Stomach smooth muscle (tissue), 2 donors: ENCODE data around the gene KLF1.

Experiments
- H3K27ac ChIP-seq: one replicate; pipeline ENCODE4 v1.7.0; 2013; ENCODE audit warnings: mild to moderate bottlenecking, low read length, inconsistent platforms
- H3K27me3 ChIP-seq, 2 donors: one replicate each; pipeline ENCODE4 v1.7.0; 2013; ENCODE audit warnings: low read length in 2 of 2; ENCODE audit not compliant: insufficient read depth in 2 of 2, control insufficient read depth in 1 of 2
- H3K36me3 ChIP-seq, 2 donors: one replicate each; pipeline ENCODE4 v1.7.0; 2013; ENCODE audit warnings: low read length in 2 of 2; ENCODE audit not compliant: control insufficient read depth in 2 of 2, insufficient read depth in 2 of 2
- H3K4me1 ChIP-seq: one replicate; pipeline ENCODE4 v1.7.0; 2013; ENCODE audit warnings: low read length; ENCODE audit not compliant: control insufficient read depth, insufficient read depth
- H3K4me3 ChIP-seq, 2 donors: one replicate each; pipeline ENCODE4 v1.7.0; 2013; ENCODE audit warnings: low read length in 2 of 2
- H3K9ac ChIP-seq, 2 donors: one replicate each; pipeline ENCODE4 v1.7.0; 2013; ENCODE audit warnings: low read length in 2 of 2, mild to moderate bottlenecking in 1 of 2
- H3K9me3 ChIP-seq, 2 donors: one replicate each; pipeline ENCODE4 v1.7.0; 2013; ENCODE audit warnings: low read length in 2 of 2; ENCODE audit not compliant: control insufficient read depth in 2 of 2
- donor health status: healthy.
- donor health status: Pancreatic carcinoma.

KLF1 gene

GRCh38 chr19:12843999-12844732 is 42.8 kb downstream of the KLF1 start:
- Histone ChIP-seq H3K4me3 (no peak overlapping the region), H3K27me3 (peaks cover 49 to 50% of the 10 kb centered on the region in 2 donors), H3K4me1 (peaks cover 16% of the 10 kb centered on the region), H3K27ac (no peak overlapping the region), H3K9ac (no peak overlapping the region), H3K9me3 (no peaks in the 10 kb centered on the region), H3K36me3 (no peaks in the 10 kb centered on the region)

DNA sequence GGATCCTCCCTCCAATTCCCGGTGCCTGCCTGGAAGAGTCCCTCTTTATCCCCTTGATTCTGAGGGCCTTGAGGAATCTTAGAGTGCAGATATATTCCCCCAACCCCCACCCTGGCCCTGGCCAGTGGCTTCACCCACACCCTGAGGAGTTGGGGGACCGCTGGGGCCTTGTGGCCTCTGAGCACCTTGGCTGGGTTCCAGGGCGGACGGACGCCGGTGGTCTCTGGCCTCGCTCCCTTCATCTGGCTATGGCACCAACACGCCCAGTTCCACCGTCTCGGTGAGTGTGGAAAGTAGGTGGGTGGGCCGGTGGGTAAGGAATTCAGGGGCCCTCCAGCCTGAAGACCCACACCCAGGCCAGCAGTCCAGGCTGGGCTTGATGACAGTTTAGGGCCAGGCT is 43.7 kb downstream of the KLF1 start:
- H3K27ac ChIP-seq: no peak overlapping the region
- peaks cover 52 to 57% of the 10 kb centered on the region in 2 donors for H3K27me3 ChIP-seq
- H3K36me3 ChIP-seq: no peaks in the 10 kb centered on the region
- no peak overlapping the region for H3K4me3 ChIP-seq
- no peaks in the 10 kb centered on the region for H3K9me3 ChIP-seq
- H3K9ac ChIP-seq: no peak overlapping the region
- peaks cover 16% of the 10 kb centered on the region for H3K4me1 ChIP-seq

GRCh38 chr19:12842511-12842910 is 44.5 kb downstream of the KLF1 start:
- Histone ChIP-seq H3K4me1 (peaks cover 15% of the 10 kb centered on the region), H3K4me3 (no peak overlapping the region), H3K27ac (no peak overlapping the region), H3K36me3 (no peaks in the 10 kb centered on the region), H3K9me3 (no peaks in the 10 kb centered on the region), H3K27me3 (peaks cover 58 to 65% of the 10 kb centered on the region in 2 donors), H3K9ac (no peak overlapping the region)

- no peak overlapping the region for H3K9ac ChIP-seq
- peaks cover 10% of the 10 kb centered on the region for H3K4me1 ChIP-seq
- no peak overlapping the region for H3K27ac ChIP-seq
- H3K27me3 ChIP-seq: peaks cover 66 to 73% of the 10 kb centered on the region in 2 donors
- H3K9me3 ChIP-seq: no peaks in the 10 kb centered on the region
- peak overlapping the region in 1 of 2 donors; percentile 40 for H3K4me3 ChIP-seq
- no peaks in the 10 kb centered on the region for H3K36me3 ChIP-seq
Observed at GRCh38 chr19:12841094-12841493, 45.9 kb downstream of the KLF1 start.

- Histone ChIP-seq H3K36me3 (no peaks in the 10 kb centered on the region), H3K9me3 (no peaks in the 10 kb centered on the region), H3K9ac (no peak overlapping the region), H3K27me3 (peaks cover 72 to 80% of the 10 kb centered on the region in 2 donors), H3K27ac (no peak overlapping the region), H3K4me1 (peaks cover 10% of the 10 kb centered on the region), H3K4me3 (no peak overlapping the region)
Observed at GRCh38 chr19:12840091-12841079, 46.6 kb downstream of the KLF1 start.

- Histone ChIP-seq H3K4me1 (peaks cover 13% of the 10 kb centered on the region), H3K4me3 (no peak overlapping the region), H3K9ac (no peak overlapping the region), H3K27ac (no peak overlapping the region), H3K36me3 (no peaks in the 10 kb centered on the region), H3K9me3 (no peaks in the 10 kb centered on the region), H3K27me3 (peaks cover 81 to 89% of the 10 kb centered on the region in 2 donors)
Observed at GRCh38 chr19:12838886-12839756, 47.9 kb downstream of the KLF1 start.

DNA sequence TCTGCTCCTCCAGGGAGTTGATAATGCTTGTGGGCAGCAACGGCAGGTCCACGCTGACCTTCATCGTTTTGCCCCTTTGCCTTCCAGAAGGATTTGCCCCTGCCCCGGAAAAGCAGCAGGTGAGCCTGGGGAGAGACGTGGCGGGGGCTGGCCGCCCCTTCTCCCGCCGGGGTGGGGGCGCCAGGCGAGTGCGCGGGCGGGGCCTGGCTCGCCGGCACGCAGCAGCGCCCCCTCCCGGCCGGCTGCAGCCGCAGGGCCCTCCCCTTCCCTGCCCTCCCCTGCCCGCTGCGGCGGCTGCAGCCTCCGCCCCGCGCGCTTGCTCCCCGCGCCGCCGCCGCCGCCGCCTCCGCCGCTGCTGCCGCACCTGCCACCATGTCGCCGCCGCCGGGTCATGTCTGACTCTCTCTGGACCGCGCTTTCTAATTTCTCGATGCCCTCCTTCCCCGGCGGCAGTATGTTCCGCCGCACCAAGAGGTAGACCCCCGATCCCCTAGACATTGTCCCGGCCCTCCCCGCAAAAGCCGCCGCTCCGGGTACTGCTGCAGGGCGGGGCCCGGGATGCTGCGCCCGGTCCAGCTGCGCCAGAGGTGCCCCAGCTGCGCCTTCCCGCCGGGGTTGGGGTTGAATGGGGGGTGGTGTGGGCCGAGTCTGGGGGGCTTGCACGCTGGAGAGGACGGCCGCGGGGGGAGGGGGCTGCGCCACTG is 48.7 kb downstream of the KLF1 start, which contains the start of gene MAST1:
Gene MAST1 (plus strand): TSS at position 334 of the 704 bp plus-strand sequence. CDS start 58 bp downstream, at position 392.
- Histone ChIP-seq H3K9me3 (no peaks in the 10 kb centered on the region), H3K27ac (no peak within 1 kb of the TSS), H3K4me1 (peaks cover 18% of the 10 kb centered on the region), H3K9ac (no peak within 1 kb of the TSS), H3K27me3 (peaks cover 75 to 86% of the 10 kb centered on the region in 2 donors), H3K4me3 (peak within 1 kb of the TSS in 1 of 2 donors; percentile 52), H3K36me3 (no peaks in the 10 kb centered on the region)

DNA sequence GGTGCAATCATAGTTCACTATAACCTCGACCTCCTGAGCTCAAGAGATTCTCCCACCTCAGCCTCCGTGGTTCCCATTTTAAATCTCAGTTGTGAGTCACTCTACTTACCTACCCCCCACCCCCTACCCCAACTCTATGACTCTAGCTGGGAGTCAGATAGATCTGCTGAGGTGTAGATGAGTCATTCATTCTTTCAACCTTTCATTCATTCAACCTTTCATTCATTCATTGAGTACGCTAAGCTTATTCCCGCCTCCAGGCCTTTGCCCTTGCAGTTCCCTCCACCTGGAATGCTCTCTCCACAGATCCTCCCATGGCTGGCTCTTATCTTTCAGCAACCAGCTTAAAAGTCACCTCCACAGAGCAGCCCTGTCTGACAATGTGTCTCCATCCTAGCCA is 49.8 kb downstream of the KLF1 start:
- H3K4me3 ChIP-seq: no peak overlapping the region
- no peaks in the 10 kb centered on the region for H3K36me3 ChIP-seq
- no peak overlapping the region for H3K9ac ChIP-seq
- peaks cover 78 to 91% of the 10 kb centered on the region in 2 donors for H3K27me3 ChIP-seq
- no peak overlapping the region for H3K27ac ChIP-seq
- H3K9me3 ChIP-seq: no peaks in the 10 kb centered on the region
- H3K4me1 ChIP-seq: peaks cover 25% of the 10 kb centered on the region

DNA sequence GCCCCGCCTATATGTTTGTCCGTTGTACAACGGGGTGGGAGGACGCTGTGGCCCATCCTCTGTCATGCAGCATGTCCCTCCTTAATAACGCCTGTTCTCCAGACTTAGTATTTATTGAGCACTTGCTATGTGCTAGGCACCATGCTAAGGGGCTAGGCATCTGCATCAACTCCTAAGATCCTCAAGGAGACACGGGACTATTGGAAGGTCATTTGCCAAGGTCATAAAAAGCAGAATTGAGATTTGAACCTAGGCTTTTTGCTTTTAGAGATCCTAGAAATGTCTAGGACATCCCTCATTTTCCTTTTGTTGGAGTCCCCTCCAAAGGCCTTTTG is 50.5 kb downstream of the KLF1 start:
- Histone ChIP-seq H3K36me3 (no peaks in the 10 kb centered on the region), H3K4me3 (no peak overlapping the region), H3K27me3 (peaks cover 79 to 92% of the 10 kb centered on the region in 2 donors), H3K9ac (no peak overlapping the region), H3K4me1 (peaks cover 25% of the 10 kb centered on the region), H3K9me3 (no peaks in the 10 kb centered on the region), H3K27ac (no peak overlapping the region)
